GM12873 (cell line): ENCODE data around the gene ISCU.

Experiments
- CTCF ChIP-seq: IDR thresholded peaks from 2 replicates; pipeline ENCODE4 v1.5.1; 2012; ENCODE audit warnings: low read depth, mild to moderate bottlenecking, moderate library complexity, low read length, control low read depth; ENCODE audit not compliant: insufficient read depth; ENCODE audit errors: missing control alignments

The ISCU gene

GRCh38 chr12:108600702-108601007, 38.3 kb downstream of the ISCU start:
- TF ChIP-seq CTCF: no peak

- TF ChIP-seq CTCF: no peak
Observed at GRCh38 chr12:108602209-108602705, 39.9 kb downstream of the ISCU start.

GRCh38 chr12:108602976-108603704, 40.7 kb downstream of the ISCU start:
- TF ChIP-seq CTCF: no peak

GRCh38 chr12:108603743-108604142, 41.3 kb downstream of the ISCU start:
- no peak for TF ChIP-seq CTCF

GRCh38 chr12:108604208-108604941, 42.0 kb downstream of the ISCU start:
- TF ChIP-seq CTCF: no peak

GRCh38 chr12:108605000-108605689, 42.7 kb downstream of the ISCU start:
- no peak for TF ChIP-seq CTCF
